ENCODE measurements around the gene FIGNL2. TPM values are rescaled to one million over a fixed set of nuclear protein-coding genes. Genes with fewer than 3 reads are reported as not detected.

The FIGNL2 gene
- not detected for total RNA-seq

GRCh38 chr12:51848326-51848727, at the start of gene FIGNL2:
TSS of gene FIGNL2 (minus strand) at chr12:51848718. CDS start at chr12:51822413, 26,305 bp downstream.
- TF ChIP-seq POLR2AphosphoS5 (IDR thresholded peaks at IDR 0.05; ENCODE audit: insufficient read depth in 1 of 2, low read depth in 1 of 2), result no peak
- TF ChIP-seq POLR2A (IDR thresholded peaks at IDR 0.05), result no peak
- no peak for TF ChIP-seq CTCF (IDR thresholded peaks at IDR 0.05)
- Histone ChIP-seq H3K36me3 (no peaks in the 10 kb centered on the region), H3K9me3 (no peaks in the 10 kb centered on the region), H3K4me3 (peak within 1 kb of the TSS; percentile 57 to 80), H3K27ac (peak within 1 kb of the TSS; percentile 83), H3K4me1 (peaks cover 45% of the 10 kb centered on the region), H3K27me3 (no peaks in the 10 kb centered on the region)
- no peak for DNase-seq (ENCODE audit: extremely low spot score in 2 of 2)
- intact Hi-C loops (cut with DNase I), result no loop called here

- Histone ChIP-seq H3K9me3 (no peaks in the 10 kb centered on the region), H3K36me3 (no peaks in the 10 kb centered on the region), H3K4me3 (no peak overlapping the region), H3K27ac (no peak overlapping the region), H3K4me1 (no peaks in the 10 kb centered on the region), H3K27me3 (no peaks in the 10 kb centered on the region)
- intact Hi-C loops (cut with DNase I), result no loop called here
- DNase-seq (ENCODE audit: extremely low spot score in 2 of 2), result no peak
- no peak for TF ChIP-seq POLR2A (IDR thresholded peaks at IDR 0.05)
- TF ChIP-seq CTCF (IDR thresholded peaks at IDR 0.05), result no peak
- TF ChIP-seq POLR2AphosphoS5 (IDR thresholded peaks at IDR 0.05; ENCODE audit: insufficient read depth in 1 of 2, low read depth in 1 of 2), result no peak
Measured at GRCh38 chr12:51897181-51897580, 48.7 kb upstream of the FIGNL2 start.

- Histone ChIP-seq H3K36me3 (no peaks in the 10 kb centered on the region), H3K9me3 (no peaks in the 10 kb centered on the region), H3K27me3 (no peaks in the 10 kb centered on the region), H3K4me3 (no peak overlapping the region), H3K4me1 (no peaks in the 10 kb centered on the region), H3K27ac (no peak overlapping the region)
- intact Hi-C loops (cut with DNase I), result no loop called here
- DNase-seq (ENCODE audit: extremely low spot score in 2 of 2), result no peak
- TF ChIP-seq CTCF (IDR thresholded peaks at IDR 0.05), result no peak
- TF ChIP-seq POLR2A (IDR thresholded peaks at IDR 0.05), result no peak
- TF ChIP-seq POLR2AphosphoS5 (IDR thresholded peaks at IDR 0.05; ENCODE audit: insufficient read depth in 1 of 2, low read depth in 1 of 2), result no peak
Measured at GRCh38 chr12:51896236-51896635, 47.7 kb upstream of the FIGNL2 start.

GRCh38 chr12:51895378-51896135, 47.0 kb upstream of the FIGNL2 start:
- no peaks in the 10 kb centered on the region for H3K4me1 ChIP-seq
- TF ChIP-seq CTCF (IDR thresholded peaks at IDR 0.05) (no peak), POLR2AphosphoS5 (IDR thresholded peaks at IDR 0.05; ENCODE audit: insufficient read depth in 1 of 2, low read depth in 1 of 2) (no peak), POLR2A (IDR thresholded peaks at IDR 0.05) (no peak)
- H3K27me3 ChIP-seq, result no peaks in the 10 kb centered on the region
- no peak for DNase-seq (ENCODE audit: extremely low spot score in 2 of 2)
- no peak overlapping the region for H3K27ac ChIP-seq
- H3K9me3 ChIP-seq, result no peaks in the 10 kb centered on the region
- H3K4me3 ChIP-seq, result no peak overlapping the region
- intact Hi-C loops (cut with DNase I), result no loop called here
- H3K36me3 ChIP-seq, result no peaks in the 10 kb centered on the region

GRCh38 chr12:51893786-51894185, 45.3 kb upstream of the FIGNL2 start:
- no peaks in the 10 kb centered on the region for H3K27me3 ChIP-seq
- H3K4me1 ChIP-seq, result no peaks in the 10 kb centered on the region
- H3K4me3 ChIP-seq, result no peak overlapping the region
- intact Hi-C loops (cut with DNase I), result loop anchor here (5.0 kb wide), 1 partner anchor 89 kb away; no protein-coding TSS in a partner anchor
- H3K9me3 ChIP-seq, result no peaks in the 10 kb centered on the region
- H3K27ac ChIP-seq, result no peak overlapping the region
- TF ChIP-seq POLR2A (IDR thresholded peaks at IDR 0.05) (no peak), POLR2AphosphoS5 (IDR thresholded peaks at IDR 0.05; ENCODE audit: insufficient read depth in 1 of 2, low read depth in 1 of 2) (no peak), CTCF (IDR thresholded peaks at IDR 0.05) (no peak)
- H3K36me3 ChIP-seq, result no peaks in the 10 kb centered on the region
- no peak for DNase-seq (ENCODE audit: extremely low spot score in 2 of 2)

Measured in vagina (tissue), 2 donors.